HG03060 (cell line): ENCODE data around the gene MACC1.
"Not testable (repeated sequence)": the region's sequence is repeated elsewhere in the genome, so short reads cannot be mapped to it uniquely, and the experiment has no call there.

ENCODE experiments used
- ATAC-seq: cut with Tn5 transposase; IDR thresholded peaks from one replicate; pipeline ENCODE4 v1.9.1; 2021; ENCODE audit warnings: low read depth, moderate number of reproducible peaks; ENCODE audit not compliant: unreplicated experiment

MACC1 gene

GRCh38 chr7:20140291-20141001, 76.7 kb downstream of the MACC1 start:
- no peak for ATAC-seq

GRCh38 chr7:20136647-20137046, 80.5 kb downstream of the MACC1 start:
- no peak for ATAC-seq

DNA sequence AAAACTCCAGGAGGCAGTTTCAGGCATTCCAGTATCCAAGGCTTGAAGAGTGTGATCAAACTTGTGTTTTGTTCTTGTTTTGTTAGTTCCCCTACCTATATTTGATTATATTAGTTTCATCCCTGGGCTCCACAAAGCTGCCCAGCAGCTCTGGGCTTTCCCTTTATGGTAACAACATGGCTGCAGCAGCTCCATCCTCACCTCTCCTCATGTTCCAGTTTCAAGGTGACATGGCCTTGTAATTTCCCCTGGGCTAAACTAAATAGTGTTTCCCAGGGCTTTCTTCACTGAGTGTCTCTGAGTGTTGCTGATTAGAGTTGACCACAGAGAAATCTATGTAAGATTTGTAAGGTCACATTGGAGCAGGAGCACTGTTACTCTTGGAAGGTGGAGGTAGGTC, 83.4 kb downstream of the MACC1 start:
- ATAC-seq, result no peak

- no peak for ATAC-seq
Measured at GRCh38 chr7:20132585-20132984, 84.6 kb downstream of the MACC1 start.

GRCh38 chr7:20131776-20132175, 85.4 kb downstream of the MACC1 start:
- no peak for ATAC-seq

DNA sequence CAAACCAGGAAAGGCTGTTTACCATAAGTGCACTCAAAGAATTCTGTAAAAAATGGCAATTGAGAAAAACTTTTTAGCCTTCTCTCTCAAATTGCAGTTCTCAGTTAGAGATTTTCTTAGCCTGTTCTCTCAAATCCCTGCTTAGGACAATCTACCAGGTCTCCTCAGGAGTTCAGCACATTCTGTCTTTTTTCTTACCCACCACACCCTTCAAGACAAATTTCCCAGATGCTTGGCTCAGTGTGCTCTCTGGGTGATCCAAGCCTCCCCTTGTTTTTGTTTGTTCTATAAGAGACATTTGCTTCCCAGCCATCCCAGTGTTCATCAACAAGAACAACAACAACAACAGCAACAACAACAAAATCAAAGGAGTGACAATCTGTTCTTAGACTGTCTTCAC, 87.3 kb downstream of the MACC1 start:
- no peak for ATAC-seq

DNA sequence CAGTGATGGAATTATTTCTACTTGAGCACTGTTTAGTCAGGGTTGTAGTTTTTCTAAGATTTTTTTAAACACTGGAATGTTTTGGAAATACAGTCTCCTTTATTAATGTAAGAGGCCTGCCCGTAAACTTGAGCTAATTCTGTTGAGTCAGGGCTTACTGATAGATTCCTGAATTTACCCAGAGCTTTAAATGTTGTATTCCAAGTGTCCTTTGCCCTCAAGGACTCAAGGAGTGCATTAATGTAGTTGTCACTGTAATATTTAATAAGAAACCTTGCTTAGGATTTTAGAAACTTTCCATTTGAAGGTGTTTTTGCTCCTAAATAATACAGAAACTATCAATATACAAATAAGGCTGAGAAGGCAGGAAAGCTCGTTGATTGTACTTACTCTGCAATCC, 89.2 kb downstream of the MACC1 start:
- no peak for ATAC-seq

GRCh38 chr7:20126060-20126459, 91.1 kb downstream of the MACC1 start:
- not testable (repeated sequence) for ATAC-seq

DNA sequence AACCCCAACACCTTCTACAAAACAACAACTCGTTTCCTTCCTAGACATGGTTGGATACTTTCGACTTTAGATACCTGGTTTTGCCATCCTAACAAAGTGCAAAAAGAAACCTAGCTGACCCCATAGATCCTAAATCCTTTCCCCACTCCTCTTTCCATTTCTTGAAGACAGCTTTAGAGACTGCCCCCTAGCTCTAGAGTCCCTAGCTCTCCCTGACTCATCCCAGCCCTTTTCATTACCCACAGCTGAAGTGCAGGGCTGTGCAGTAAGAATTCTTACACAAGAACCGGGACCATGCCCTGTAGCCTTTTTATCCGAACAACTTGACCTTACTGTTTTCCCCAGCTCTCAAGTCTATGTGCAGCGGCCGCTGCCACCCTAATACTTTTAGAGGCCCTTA, 93.1 kb downstream of the MACC1 start:
- ATAC-seq, result not testable (repeated sequence)

DNA sequence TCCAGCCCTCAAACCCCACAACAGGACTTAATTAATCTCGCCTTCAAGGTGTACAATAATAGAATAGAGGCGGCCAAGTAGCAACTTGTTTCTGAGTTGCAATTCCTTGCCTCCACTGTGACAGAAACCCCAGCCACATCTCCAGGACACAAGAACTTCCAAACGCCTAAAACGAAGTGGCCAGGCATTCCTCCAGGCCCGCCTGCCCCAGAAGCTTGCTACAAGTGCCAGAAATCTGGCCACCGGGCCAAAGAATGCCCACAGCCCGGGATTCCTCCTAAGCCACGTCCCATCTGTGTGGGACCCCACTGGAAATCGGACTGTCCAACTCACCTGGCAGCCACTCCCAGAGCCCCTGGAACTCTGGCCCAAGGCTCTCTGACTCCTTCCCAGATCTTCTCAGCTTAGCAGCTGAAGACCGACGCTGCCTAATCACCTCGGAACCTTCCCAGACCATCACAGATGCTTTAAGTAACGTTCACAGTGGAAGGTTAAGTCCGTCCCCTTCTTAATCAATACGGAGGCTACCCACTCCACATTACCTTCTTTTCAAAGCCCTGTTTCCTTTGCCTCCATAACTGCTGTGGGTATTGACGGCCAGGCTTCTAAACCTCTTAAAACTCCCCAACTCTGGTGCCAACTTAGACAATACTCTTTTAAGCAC, 94.4 kb downstream of the MACC1 start:
- ATAC-seq, result not testable (repeated sequence)

GRCh38 chr7:20122073-20122472, 95.1 kb downstream of the MACC1 start:
- no peak for ATAC-seq

DNA sequence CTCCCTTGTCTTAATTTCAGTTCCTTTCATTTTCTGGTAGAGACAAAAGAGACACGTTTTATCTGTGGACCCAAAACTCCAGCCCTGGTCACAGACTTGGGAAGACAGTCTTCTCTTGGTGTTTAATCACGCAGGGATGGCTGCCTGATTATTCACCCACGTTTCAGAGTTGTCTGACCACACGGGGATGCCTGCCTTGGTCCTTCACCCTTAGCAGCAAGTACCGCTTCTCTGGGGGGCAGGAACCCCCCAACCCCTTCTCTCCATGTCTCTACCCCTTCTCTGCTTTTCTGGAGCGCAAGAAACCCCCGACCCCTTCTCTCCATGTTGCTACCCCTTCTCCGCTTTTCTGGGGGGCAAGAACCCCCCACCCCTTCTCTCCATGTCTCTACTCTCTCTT, 95.8 kb downstream of the MACC1 start:
- no peak for ATAC-seq

DNA sequence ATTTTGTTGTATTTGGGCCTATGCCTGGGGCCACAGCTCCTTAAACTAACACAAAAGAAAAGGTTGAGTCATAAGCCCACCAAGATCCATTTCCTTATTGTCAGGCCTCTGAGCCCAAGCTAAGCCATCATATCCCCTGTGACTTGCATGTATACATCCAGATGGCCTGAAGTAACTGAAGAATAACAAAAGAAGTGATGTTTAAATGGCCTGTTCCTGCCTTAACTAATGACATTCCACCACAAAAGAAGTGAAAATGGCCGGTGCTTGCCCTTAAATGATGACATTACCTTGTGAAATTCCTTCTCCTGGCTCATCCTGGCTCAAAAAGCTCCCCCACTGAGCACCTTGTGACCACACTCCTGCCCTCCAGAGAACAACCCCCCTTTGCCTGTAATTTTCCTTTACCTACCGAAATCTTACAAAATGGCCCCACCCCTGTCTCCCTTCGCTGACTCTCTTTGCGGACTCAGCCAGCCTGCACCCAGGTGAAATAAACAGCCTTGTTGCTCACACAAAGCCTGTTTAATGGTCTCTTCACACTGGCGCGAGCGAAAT, 96.5 kb downstream of the MACC1 start:
- ATAC-seq, result not testable (repeated sequence)

DNA sequence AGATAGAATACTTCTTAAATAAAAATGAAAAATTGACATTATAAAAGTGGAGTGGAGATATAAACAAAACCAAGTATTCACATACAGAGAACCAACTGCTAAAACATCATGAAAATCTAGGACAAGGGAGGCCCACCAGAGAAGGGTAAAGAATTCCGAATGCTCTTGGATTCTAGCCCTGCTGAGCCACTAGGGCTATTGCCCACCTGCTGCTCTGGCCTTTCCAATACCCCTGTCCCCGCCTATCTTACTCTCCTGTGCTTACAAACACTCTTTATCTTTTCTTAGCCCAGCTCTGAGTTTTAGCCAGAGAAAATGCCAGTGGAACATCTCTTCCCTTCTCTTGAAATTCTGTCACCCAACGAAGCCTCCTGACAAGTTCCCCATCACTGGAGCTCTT, 100.3 kb downstream of the MACC1 start:
- ATAC-seq, result no peak

- ATAC-seq, result peak; percentile 88
Measured at GRCh38 chr7:20114468-20114867, 102.7 kb downstream of the MACC1 start.

- peak; percentile 74 for ATAC-seq
Measured at GRCh38 chr7:20113427-20114027, 103.7 kb downstream of the MACC1 start.

DNA sequence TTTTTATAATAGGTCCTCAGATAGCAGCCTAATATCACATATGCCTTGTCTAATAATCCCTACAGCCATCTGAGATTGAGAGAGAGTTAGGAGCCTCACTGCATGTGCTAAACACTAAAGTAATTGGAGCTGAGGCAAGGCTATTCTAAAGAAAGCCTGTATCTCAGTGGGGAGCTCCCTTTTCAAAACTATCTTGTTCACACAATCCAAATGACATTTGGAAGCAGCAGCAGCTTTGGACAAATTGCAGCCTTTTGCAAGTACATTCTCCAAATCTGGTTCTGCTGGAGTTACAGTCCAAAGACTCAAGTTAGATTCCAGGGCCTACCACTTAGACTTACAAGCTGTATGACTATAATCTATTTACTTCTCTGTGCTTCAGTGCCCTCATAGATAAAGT, 104.5 kb downstream of the MACC1 start:
- ATAC-seq, result no peak

- no peak for ATAC-seq
Measured at GRCh38 chr7:20111821-20112542, 105.2 kb downstream of the MACC1 start.

DNA sequence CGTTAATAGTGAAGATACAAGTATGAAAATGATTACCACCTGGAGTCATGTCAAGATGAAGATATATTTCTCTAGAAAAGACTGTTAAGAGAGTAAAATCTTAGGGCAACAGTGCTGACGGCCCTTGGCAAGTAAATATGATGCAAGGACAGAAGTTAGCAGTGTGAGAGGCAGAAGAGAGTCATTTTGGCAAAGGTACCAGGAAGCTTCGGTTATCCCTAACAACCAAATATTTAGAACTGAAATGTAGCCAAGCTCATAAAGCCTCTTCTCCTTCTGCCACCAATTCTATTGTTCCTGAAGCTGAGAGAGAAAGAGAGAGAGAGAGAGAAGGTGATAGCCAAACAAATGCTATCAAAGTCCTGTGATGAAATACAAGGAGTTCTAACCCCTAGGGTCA, 109.6 kb downstream of the MACC1 start:
- ATAC-seq, result no peak

GRCh38 chr7:20104696-20105095, 112.5 kb downstream of the MACC1 start:
- ATAC-seq, result no peak

DNA sequence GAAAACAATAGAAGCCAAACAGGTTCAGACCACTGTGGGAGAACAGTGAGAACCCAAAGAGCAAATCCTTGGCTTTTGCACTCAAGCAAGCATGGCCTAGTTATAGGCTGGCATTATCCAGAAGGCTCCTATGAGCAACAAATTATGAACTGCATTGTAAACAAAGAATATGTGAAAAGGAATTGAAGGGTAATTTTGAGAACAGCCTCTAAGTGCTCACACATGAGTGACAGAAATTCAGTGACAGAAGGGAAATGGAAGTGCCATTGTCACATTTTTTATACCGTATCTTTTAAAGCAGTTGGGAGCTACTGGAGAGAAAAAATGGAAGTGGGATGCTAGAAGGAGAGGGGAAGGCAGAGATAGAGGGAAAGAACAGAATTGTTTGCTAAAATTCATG, 114.2 kb downstream of the MACC1 start:
- ATAC-seq, result no peak
